Cerebellar cortex (tissue), 1 donor: Measurements from ENCODE around the gene SIN3A.
"Not testable (repeated sequence)": the region's sequence is repeated elsewhere in the genome, so short reads cannot be mapped to it uniquely, and the experiment has no call there.

ENCODE experiments used
- DNase-seq: peaks from one replicate; pipeline ENCODE4 v3.0.0-alpha.2; 2015; ENCODE audit warnings: low spot score

The SIN3A gene

GRCh38 chr15:75356517-75356916, 95.0 kb downstream of the SIN3A start:
- DNase-seq = no peak

- no peak for DNase-seq
Observed at GRCh38 chr15:75356006-75356405, 95.5 kb downstream of the SIN3A start.

GRCh38 chr15:75355369-75355768, 96.1 kb downstream of the SIN3A start:
- no peak for DNase-seq

- DNase-seq = no peak
Observed at GRCh38 chr15:75354454-75354853, 97.0 kb downstream of the SIN3A start.

- no peak for DNase-seq
Observed at GRCh38 chr15:75353604-75354003, 97.9 kb downstream of the SIN3A start.

- DNase-seq = no peak
Observed at GRCh38 chr15:75352186-75353080, 99.1 kb downstream of the SIN3A start.

GRCh38 chr15:75350601-75351361, 100.7 kb downstream of the SIN3A start:
- DNase-seq = no peak

- no peak for DNase-seq
Observed at GRCh38 chr15:75349851-75350588, 101.5 kb downstream of the SIN3A start.

- DNase-seq = not testable (repeated sequence)
Observed at GRCh38 chr15:75349351-75349669, 102.2 kb downstream of the SIN3A start.

- peak; percentile 46 for DNase-seq
Observed at GRCh38 chr15:75348562-75349350, 102.7 kb downstream of the SIN3A start.

GRCh38 chr15:75348034-75348561, 103.4 kb downstream of the SIN3A start:
- DNase-seq = no peak

- peak; percentile 66 for DNase-seq
Observed at GRCh38 chr15:75347222-75348033, 104.1 kb downstream of the SIN3A start.

GRCh38 chr15:75346796-75347221, 104.7 kb downstream of the SIN3A start, which contains the start of gene NEIL1:
Gene NEIL1 (plus strand): TSS chr15:75347039. CDS start chr15:75348906, 1,867 bp downstream.
- no peak for DNase-seq

- not testable (repeated sequence) for DNase-seq
Observed at GRCh38 chr15:75343953-75344352, 107.5 kb downstream of the SIN3A start.

GRCh38 chr15:75342221-75342620, 109.3 kb downstream of the SIN3A start:
- DNase-seq = no peak

GRCh38 chr15:75339531-75340240, 111.8 kb downstream of the SIN3A start:
- DNase-seq = no peak

GRCh38 chr15:75338661-75339240, 112.7 kb downstream of the SIN3A start:
- DNase-seq = no peak

- peak; percentile 96 for DNase-seq
Observed at GRCh38 chr15:75335705-75336355, 115.7 kb downstream of the SIN3A start, which contains the start of gene COMMD4. Gene COMMD4 (plus strand): TSS chr15:75336063. CDS start chr15:75336090, 27 bp downstream.

- no peak for DNase-seq
Observed at GRCh38 chr15:75335313-75335704, 116.2 kb downstream of the SIN3A start.
